Smooth muscle cell (in vitro differentiated cells): ENCODE data around the gene MED16. TPM values are rescaled to one million over a fixed set of nuclear protein-coding genes. Genes with fewer than 3 reads are reported as not detected.
"Not testable (repeated sequence)": the region's sequence is repeated elsewhere in the genome, so short reads cannot be mapped to it uniquely, and the experiment has no call there.

Experiments used
- DNase-seq: peaks from one replicate; lab custom pipeline; 2025; ENCODE audit not compliant: unreplicated experiment; lab: John Stamatoyannopoulos, UW
- H2AFZ ChIP-seq: fragments of 200-600 bp; sonication (generic); 2 replicates; pipeline ENCODE4 v1.6.0; 2016; ENCODE audit warnings: antibody characterized with exemption, low read depth, mild to moderate bottlenecking
- H3F3A ChIP-seq: fragments of 200-600 bp; sonication (generic); 2 replicates; pipeline ENCODE4 v1.6.0; 2017; ENCODE audit warnings: antibody characterized with exemption, low read depth
- H3K27ac ChIP-seq: fragments of 200-600 bp; sonication (generic); 2 replicates; pipeline ENCODE4 v1.5.1; 2016; ENCODE audit warnings: low read depth, mild to moderate bottlenecking
- H3K27me3 ChIP-seq: fragments of 200-600 bp; sonication (generic); 2 replicates; pipeline ENCODE4 v1.6.1; 2016; ENCODE audit warnings: low read depth, mild to moderate bottlenecking
- H3K36me3 ChIP-seq: fragments of 200-600 bp; sonication (generic); 2 replicates; pipeline ENCODE4 v1.5.1; 2016; ENCODE audit warnings: low read depth
- H3K4me1 ChIP-seq: fragments of 200-600 bp; sonication (generic); 2 replicates; pipeline ENCODE4 v1.5.1; 2016; ENCODE audit warnings: low read depth
- H3K4me2 ChIP-seq: fragments of 200-600 bp; sonication (generic); 2 replicates; pipeline ENCODE4 v1.6.0; 2016; ENCODE audit warnings: mild to moderate bottlenecking
- H3K4me3 ChIP-seq: fragments of 200-600 bp; sonication (generic); 2 replicates; pipeline ENCODE4 v1.5.1; 2016; ENCODE audit warnings: mild to moderate bottlenecking
- H3K79me2 ChIP-seq: fragments of 200-600 bp; sonication (generic); 2 replicates; pipeline ENCODE4 v1.6.0; 2016; ENCODE audit warnings: low read depth, mild to moderate bottlenecking
- H3K9ac ChIP-seq: fragments of 200-600 bp; sonication (generic); 2 replicates; pipeline ENCODE4 v1.6.0; 2016; ENCODE audit warnings: low read depth
- H3K9me3 ChIP-seq: fragments of 200-600 bp; sonication (generic); replicated peaks from 2 replicates; pipeline ENCODE4 v1.5.1; 2016; ENCODE audit warnings: low read depth
- H4K20me1 ChIP-seq: fragments of 200-600 bp; sonication (generic); 2 replicates; pipeline ENCODE4 v1.6.0; 2016; ENCODE audit warnings: low read depth
- CTCF ChIP-seq: fragments of 200-600 bp; sonication (generic); IDR thresholded peaks from 2 replicates; pipeline ENCODE4 v1.5.1; 2017; ENCODE audit warnings: borderline replicate concordance, mild to moderate bottlenecking, antibody characterized with exemption; ENCODE audit not compliant: insufficient read depth, poor library complexity, severe bottlenecking
- WGBS: methylation state at CpG from one replicate; pipeline ENCODE4 v1.1.7; 2016; ENCODE audit warnings: low lambda C conversion rate; 5-methylcytosine and 5-hydroxymethylcytosine counted together
- polyA plus RNA-seq: library from polyadenylated mRNA; unstranded; fragments of >200 nt; fragmentation: Nextera tagmentation; extraction: Ambion mirVana; gene quantifications from 2 replicates; pipeline ENCODE4 v1.2.1, GENCODE V29; 2016
- total RNA-seq: library from RNA; depleted of rRNA; stranded (reverse); fragments of >200 nt; gene quantifications from 2 replicates; pipeline ENCODE4 v1.2.3, GENCODE V29; 2014

Gene MED16
- total and polyA plus RNA-seq, 2 experiments from 2014 or later: 25.2 to 87.1 TPM

- Histone ChIP-seq H3K9me3 (no peaks in the 10 kb centered on the region), H3K27ac (no peak within 1 kb of the TSS), H3K27me3 (no peaks in the 10 kb centered on the region), H3K4me3 (no peak within 1 kb of the TSS), H4K20me1 (no peaks in the 10 kb centered on the region), H3K79me2 (no peaks in the 10 kb centered on the region), H3K9ac (no peak within 1 kb of the TSS), H2AFZ (no peak within 1 kb of the TSS), H3K4me2 (no peak within 1 kb of the TSS), H3K36me3 (no peaks in the 10 kb centered on the region), H3K4me1 (no peaks in the 10 kb centered on the region), H3F3A (peaks cover 8% of the 10 kb centered on the region)
- DNase-seq: no peak
- no peak for TF ChIP-seq CTCF
- 94% methylated on average over 50 of the region's 55 CpGs for WGBS
These were observed 40.6 kb downstream of the MED16 start, which contains the start of gene ELANE for GRCh38 chr19:852136-853013. TSS of gene ELANE (plus strand) at chr19:852303. CDS start at chr19:852329, 26 bp downstream.

GRCh38 chr19:850979-851335, 42.0 kb downstream of the MED16 start:
- WGBS: 83% methylated on average over 13 of the region's 13 CpGs
- Histone ChIP-seq H2AFZ (no peak overlapping the region), H4K20me1 (no peaks in the 10 kb centered on the region), H3K4me1 (no peaks in the 10 kb centered on the region), H3K36me3 (no peaks in the 10 kb centered on the region), H3K4me2 (no peak overlapping the region), H3K27me3 (no peaks in the 10 kb centered on the region), H3K4me3 (no peak overlapping the region), H3K9ac (no peak overlapping the region), H3K27ac (no peak overlapping the region), H3K9me3 (no peaks in the 10 kb centered on the region), H3K79me2 (no peaks in the 10 kb centered on the region), H3F3A (peaks cover 8% of the 10 kb centered on the region)
- no peak for TF ChIP-seq CTCF
- no peak for DNase-seq

GRCh38 chr19:850221-850978, 42.6 kb downstream of the MED16 start:
- WGBS: 59% methylated on average over 26 of the region's 28 CpGs
- no peak overlapping the region for H3K27ac ChIP-seq
- TF ChIP-seq CTCF: no peak
- no peak overlapping the region for H3K4me3 ChIP-seq
- H3K36me3 ChIP-seq: no peaks in the 10 kb centered on the region
- no peak overlapping the region for H3K4me2 ChIP-seq
- H3K9me3 ChIP-seq: no peaks in the 10 kb centered on the region
- no peaks in the 10 kb centered on the region for H3K79me2 ChIP-seq
- no peaks in the 10 kb centered on the region for H3K4me1 ChIP-seq
- peaks cover 8% of the 10 kb centered on the region for H3F3A ChIP-seq
- peak; percentile 19 for DNase-seq
- no peak overlapping the region for H3K9ac ChIP-seq
- no peak overlapping the region for H2AFZ ChIP-seq
- H3K27me3 ChIP-seq: no peaks in the 10 kb centered on the region
- no peaks in the 10 kb centered on the region for H4K20me1 ChIP-seq

- H3K27me3 ChIP-seq: not testable (repeated sequence)
- 93% methylated on average over 8 of the region's 8 CpGs for WGBS
These were observed 43.8 kb downstream of the MED16 start for GRCh38 chr19:849195-849594.

More at GRCh38 chr19:849195-849594, 43.8 kb downstream of the MED16 start:
- H3F3A ChIP-seq, H2AFZ ChIP-seq, H3K9me3 ChIP-seq, H3K79me2 ChIP-seq, H3K36me3 ChIP-seq, H3K27ac ChIP-seq, H3K4me2 ChIP-seq, DNase-seq, H4K20me1 ChIP-seq, H3K9ac ChIP-seq, H3K4me1 ChIP-seq, H3K4me3 ChIP-seq: not testable (repeated sequence)
